Spleen (tissue), 7 donors: ENCODE measurements around the gene SPATA4.

ENCODE experiments used
- CTCF ChIP-seq, 11 experiments: fragments of 200-600 bp in 7 of 11; fragments of 450-650 bp in 4 of 11; sonication (generic) in 4 of 11; IDR thresholded peaks in 8 of 11; conservative IDR thresholded peaks in 3 of 11; 1 replicate in 7 of 11; 2 replicates in 4 of 11; pipeline versions ENCODE4 v1.4.0 to v1.8.0; 2016 to 2021; ENCODE audit warnings: antibody characterized with exemption in 11 of 11, inconsistent platforms in 4 of 11, mild to moderate bottlenecking in 1 of 11
- POLR2A ChIP-seq, 3 donors: fragments of 450-650 bp; IDR thresholded peaks; one replicate each; pipeline ENCODE4 v1.5.1; 2017; ENCODE audit warnings: antibody characterized with exemption in 3 of 3, mild to moderate bottlenecking in 1 of 3
- donor health status: DM: no; HTN: no; CAD: no; lungs with moderate emphysema.
- donor health status: DM: no; HTN: no; CAD: no.
- donor health status: DM: no; HTN: no; CAD: no.

GRCh38 chr4:176222149-176222548 is 26.8 kb upstream of the SPATA4 start:
- TF ChIP-seq CTCF (IDR thresholded peaks at IDR 0.05 in 8 of 11, conservative IDR thresholded peaks at IDR 0.05 in 3 of 11) (no peak), POLR2A (IDR thresholded peaks at IDR 0.05) (no peak)
